ENCODE data around the gene GLRX5. TPM values are rescaled to one million over a fixed set of nuclear protein-coding genes. Genes with fewer than 3 reads are reported as not detected.

GLRX5 gene
- total and polyA plus RNA-seq, 3 experiments from 2014 or later = 52.9 to 72.9 (median 54.6) TPM

DNA sequence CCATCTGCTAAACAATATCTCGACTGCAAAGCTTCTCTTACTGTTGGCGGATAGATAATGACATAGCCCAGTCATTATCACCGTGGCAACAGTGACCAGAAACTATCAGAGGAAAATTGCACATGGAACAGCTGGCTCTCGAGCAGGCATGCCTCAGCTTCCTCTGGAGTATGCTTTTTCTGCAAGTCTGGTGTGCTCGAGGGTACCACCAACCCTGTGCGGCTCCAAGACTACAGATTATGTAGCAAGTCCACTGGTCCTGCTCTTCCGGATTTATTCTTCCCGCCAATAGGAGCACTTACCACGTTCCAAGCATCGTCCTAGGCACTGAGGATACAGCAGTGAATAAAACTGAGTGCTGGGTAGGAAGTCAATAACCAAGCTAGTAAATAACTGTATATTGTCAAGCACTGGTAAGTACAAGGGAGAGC, 1.4 kb upstream of the GLRX5 start:
- no peaks in the 10 kb centered on the region for H3K9me3 ChIP-seq (ENCODE audit: low read length)
- DNase-seq = no peak
- Mint-ChIP-seq H3K4me3 (peak overlapping the region; percentile 89 to 98 (median 92)), H3K27ac (peak overlapping the region; percentile 56 to 98 (median 96)), H3K36me3 (peaks cover 0 to 30% (median 0%) of the 10 kb centered on the region in 3 donors), H3K4me1 (peaks cover 57 to 76% (median 73%) of the 10 kb centered on the region in 3 donors), H3K9me3 (no peaks in the 10 kb centered on the region), H3K27me3 (peaks cover 0 to 4% of the 10 kb centered on the region in 2 donors)
- H3K27me3 ChIP-seq (ENCODE audit: insufficient read depth, low read length, poor library complexity, severe bottlenecking) = no peaks in the 10 kb centered on the region
- CTCF ChIA-PET = interaction anchor here (0.7 to 4.6 kb wide), 8 partner anchors 10 to 91 kb away, joined by 3 to 22 read pairs (median 4); partner anchors contain the start of gene SYNE3
- H3K4me3 ChIP-seq (ENCODE audit: low read length) = peak overlapping the region; percentile 69
- POLR2A ChIA-PET = interaction anchor here (2.3 to 2.9 kb wide), 2 partner anchors 9 to 17 kb away, joined by 13 to 16 read pairs; partner anchors contain the start of gene SYNE3
- H3K4me1 ChIP-seq (ENCODE audit: insufficient read depth, low read length) = peaks cover 38% of the 10 kb centered on the region
- peak overlapping the region; percentile 84 for H3K27ac ChIP-seq (ENCODE audit: low read depth, low read length)
- H3K36me3 ChIP-seq (ENCODE audit: insufficient read depth, low read length) = no peaks in the 10 kb centered on the region

DNA sequence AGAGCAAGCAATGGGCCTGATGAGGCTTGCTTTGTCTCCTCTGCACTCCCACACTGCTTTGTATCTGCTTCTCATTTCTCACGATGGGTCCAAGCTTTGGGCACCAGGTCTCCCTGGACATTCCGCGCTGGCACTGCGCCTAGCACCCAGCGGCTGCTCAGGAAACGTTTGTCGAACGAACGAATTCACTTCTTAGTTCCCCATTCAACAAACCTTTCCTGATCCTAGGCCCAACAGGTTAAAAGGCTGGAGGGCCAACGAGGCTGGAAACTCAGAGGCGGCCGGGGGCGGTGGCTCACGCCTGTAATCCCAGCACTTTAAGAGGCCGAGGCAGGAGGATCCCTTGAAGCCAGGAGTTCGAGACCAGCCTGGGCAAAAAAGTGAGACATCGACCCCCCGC, 1.0 kb upstream of the GLRX5 start:
- H3K4me3 Mint-ChIP-seq = peak overlapping the region; percentile 89 to 98 (median 92)
- H3K4me1 ChIP-seq (ENCODE audit: insufficient read depth, low read length) = peaks cover 38% of the 10 kb centered on the region

DNA sequence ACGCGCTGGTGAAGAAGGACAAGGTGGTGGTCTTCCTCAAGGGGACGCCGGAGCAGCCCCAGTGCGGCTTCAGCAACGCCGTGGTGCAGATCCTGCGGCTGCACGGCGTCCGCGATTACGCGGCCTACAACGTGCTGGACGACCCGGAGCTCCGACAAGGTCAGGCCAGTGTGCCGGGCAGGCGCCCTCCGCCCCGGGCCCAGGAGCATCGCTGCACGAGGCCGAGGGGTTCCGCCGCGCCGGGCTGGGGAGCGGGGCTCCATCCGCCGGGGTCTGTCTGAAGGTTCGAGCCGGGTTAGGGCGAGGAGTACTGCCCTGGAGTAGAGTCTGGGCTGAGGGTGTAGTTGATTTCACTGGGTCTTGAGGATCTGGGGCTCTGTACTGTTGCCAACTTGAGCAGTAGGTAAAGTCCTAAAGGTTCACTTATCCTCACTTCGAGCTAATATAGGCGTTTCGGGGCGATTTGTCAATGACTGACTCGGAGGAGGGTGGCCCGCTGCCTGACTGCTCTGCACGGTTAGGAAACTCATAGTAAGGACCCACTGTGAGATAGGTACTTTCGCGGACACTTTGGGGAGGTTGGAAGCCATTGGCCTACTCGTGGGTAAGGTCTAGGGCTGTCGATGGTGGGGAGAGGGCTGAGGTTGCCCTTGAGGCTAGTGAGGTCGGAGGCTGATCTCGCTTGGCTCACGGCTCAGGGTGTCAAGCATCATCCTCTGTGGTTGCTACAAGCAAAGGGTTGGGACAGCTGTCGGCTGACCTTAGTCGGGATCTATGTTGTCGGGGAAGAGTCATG, 574 bp downstream of the GLRX5 start:
- Mint-ChIP-seq H3K9me3 (no peaks in the 10 kb centered on the region), H3K4me3 (peak overlapping the region; percentile 87 to 98 (median 92)), H3K27me3 (peaks cover 0 to 4% of the 10 kb centered on the region in 2 donors), H3K36me3 (peaks cover 0 to 21% (median 0%) of the 10 kb centered on the region in 3 donors), H3K27ac (peak overlapping the region; percentile 44 to 96 (median 92)), H3K4me1 (peaks cover 62 to 87% (median 80%) of the 10 kb centered on the region in 3 donors)
- CTCF ChIA-PET = interaction anchor here (1.2 to 4.6 kb wide), 8 partner anchors 9 to 93 kb away, joined by 3 to 22 read pairs (median 6); no protein-coding TSS in a partner anchor
- Histone ChIP-seq H3K27ac (ENCODE audit: low read depth, low read length) (peak overlapping the region; percentile 84), H3K4me3 (ENCODE audit: low read length) (peak overlapping the region; percentile 67), H3K4me1 (ENCODE audit: insufficient read depth, low read length) (peaks cover 38% of the 10 kb centered on the region), H3K27me3 (ENCODE audit: insufficient read depth, low read length, poor library complexity, severe bottlenecking) (no peaks in the 10 kb centered on the region), H3K36me3 (ENCODE audit: insufficient read depth, low read length) (no peaks in the 10 kb centered on the region), H3K9me3 (ENCODE audit: low read length) (no peaks in the 10 kb centered on the region)
- peak in 1 of 5 donors; percentile 22 for DNase-seq
- POLR2A ChIA-PET = interaction anchor here (1.5 to 2.3 kb wide), 2 partner anchors 17 to 19 kb away, joined by 11 to 16 read pairs; partner anchors contain the start of gene SYNE3

More for the DNA sequence above, 1.0 kb upstream of the GLRX5 start:
- H3K27ac ChIP-seq (ENCODE audit: low read depth, low read length) = peak overlapping the region; percentile 84
- CTCF ChIA-PET = interaction anchor here (0.9 to 4.6 kb wide), 9 partner anchors 10 to 92 kb away, joined by 3 to 22 read pairs (median 4); partner anchors contain the start of gene SYNE3
- H3K9me3 ChIP-seq (ENCODE audit: low read length) = no peaks in the 10 kb centered on the region
- Mint-ChIP-seq H3K36me3 (peaks cover 0 to 30% (median 0%) of the 10 kb centered on the region in 3 donors), H3K27ac (peak overlapping the region; percentile 84 to 98 (median 96)), H3K9me3 (no peaks in the 10 kb centered on the region), H3K4me1 (peaks cover 59 to 80% (median 77%) of the 10 kb centered on the region in 3 donors), H3K27me3 (peaks cover 0 to 4% of the 10 kb centered on the region in 2 donors)
- DNase-seq = no peak
- no peaks in the 10 kb centered on the region for H3K36me3 ChIP-seq (ENCODE audit: insufficient read depth, low read length)
- peak overlapping the region; percentile 69 for H3K4me3 ChIP-seq (ENCODE audit: low read length)
- no peaks in the 10 kb centered on the region for H3K27me3 ChIP-seq (ENCODE audit: insufficient read depth, low read length, poor library complexity, severe bottlenecking)
- POLR2A ChIA-PET = interaction anchor here (0.6 to 2.9 kb wide), 6 partner anchors 10 to 874 kb away, joined by 3 to 16 read pairs (median 10); partner anchors contain the start of gene SYNE3

DNA sequence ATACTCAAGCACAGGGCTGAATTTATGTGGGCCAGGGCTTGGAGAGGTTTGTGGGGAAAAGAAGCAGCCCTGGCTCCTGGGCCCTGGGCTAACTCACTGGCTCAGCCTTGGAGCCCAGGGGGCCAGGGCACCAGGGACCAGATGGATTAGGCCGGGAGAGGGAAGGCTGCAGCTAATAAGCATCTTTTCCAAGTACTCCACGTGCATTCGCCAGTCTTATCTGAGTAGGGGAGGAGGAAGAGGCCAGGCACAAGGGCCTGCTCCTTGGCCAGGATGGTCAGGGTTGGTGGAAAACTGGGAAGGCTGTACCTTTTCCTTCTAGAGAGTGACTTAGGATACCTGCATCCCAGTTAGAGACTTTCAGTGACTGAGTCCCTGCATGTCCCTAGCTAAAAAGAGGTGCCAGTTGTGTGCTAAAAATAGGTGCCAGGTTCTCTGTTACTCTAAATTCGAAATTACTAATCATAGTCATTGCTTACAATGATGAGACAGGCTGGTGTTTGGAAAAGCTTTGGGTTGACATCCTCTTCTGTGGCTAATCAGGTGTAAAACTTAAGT, 1.3 kb downstream of the GLRX5 start:
- Mint-ChIP-seq H3K9me3 (no peaks in the 10 kb centered on the region), H3K4me3 (peak overlapping the region; percentile 87 to 98 (median 92)), H3K4me1 (peaks cover 66 to 86% (median 80%) of the 10 kb centered on the region in 3 donors), H3K27ac (peak overlapping the region in 7 of 8 donors; percentile 44 to 96 (median 93)), H3K36me3 (peaks cover 0 to 16% (median 0%) of the 10 kb centered on the region in 3 donors), H3K27me3 (peaks cover 0 to 4% of the 10 kb centered on the region in 2 donors)
- DNase-seq = no peak
- H3K36me3 ChIP-seq (ENCODE audit: insufficient read depth, low read length) = no peaks in the 10 kb centered on the region
- POLR2A ChIA-PET = interaction anchor here (1.0 kb wide), 1 partner anchor 13 kb away, joined by 3 read pairs; no protein-coding TSS in a partner anchor
- CTCF ChIA-PET = interaction anchor here (1.2 to 4.6 kb wide), 4 partner anchors 9 to 94 kb away, joined by 3 to 22 read pairs (median 9); no protein-coding TSS in a partner anchor
- H3K27me3 ChIP-seq (ENCODE audit: insufficient read depth, low read length, poor library complexity, severe bottlenecking) = no peaks in the 10 kb centered on the region
- H3K9me3 ChIP-seq (ENCODE audit: low read length) = no peaks in the 10 kb centered on the region
- peaks cover 38% of the 10 kb centered on the region for H3K4me1 ChIP-seq (ENCODE audit: insufficient read depth, low read length)
- peak overlapping the region; percentile 67 for H3K4me3 ChIP-seq (ENCODE audit: low read length)
- peak overlapping the region; percentile 84 for H3K27ac ChIP-seq (ENCODE audit: low read depth, low read length)

DNA sequence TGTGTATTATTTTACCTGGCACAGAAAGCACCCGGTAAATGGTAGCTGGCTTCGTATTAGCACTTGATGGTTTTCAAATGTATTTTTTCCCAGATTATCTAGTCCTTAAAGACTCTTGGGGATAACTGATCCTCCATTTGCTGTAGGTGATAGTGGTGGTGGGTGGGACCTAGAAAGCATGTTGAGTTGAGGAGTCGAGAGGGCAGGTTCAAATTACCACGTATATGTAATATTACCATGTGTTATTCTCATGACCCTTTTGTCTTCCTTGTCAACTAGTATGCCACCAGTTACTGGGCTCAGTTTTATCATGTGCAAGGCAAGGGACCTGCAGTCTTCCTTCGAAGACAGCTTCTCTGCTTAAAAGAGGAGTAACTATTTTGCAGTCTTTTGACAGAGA, 1.8 kb downstream of the GLRX5 start:
- Histone ChIP-seq H3K4me1 (ENCODE audit: insufficient read depth, low read length) (peaks cover 38% of the 10 kb centered on the region), H3K4me3 (ENCODE audit: low read length) (no peak overlapping the region), H3K36me3 (ENCODE audit: insufficient read depth, low read length) (no peaks in the 10 kb centered on the region), H3K27me3 (ENCODE audit: insufficient read depth, low read length, poor library complexity, severe bottlenecking) (no peaks in the 10 kb centered on the region), H3K27ac (ENCODE audit: low read depth, low read length) (no peak overlapping the region), H3K9me3 (ENCODE audit: low read length) (no peaks in the 10 kb centered on the region)
- H3K36me3 Mint-ChIP-seq = peaks cover 0 to 16% (median 0%) of the 10 kb centered on the region in 3 donors
- CTCF ChIA-PET = interaction anchor here (1.0 to 3.0 kb wide), 4 partner anchors 10 to 94 kb away, joined by 3 to 12 read pairs (median 4); partner anchors contain the start of gene SYNE3
- DNase-seq = no peak
- H3K27me3 Mint-ChIP-seq = peaks cover 0 to 4% of the 10 kb centered on the region in 2 donors
- POLR2A ChIA-PET = interaction anchor here (1.0 kb wide), 1 partner anchor 13 kb away, joined by 3 read pairs; no protein-coding TSS in a partner anchor
- peaks cover 61 to 83% (median 74%) of the 10 kb centered on the region in 3 donors for H3K4me1 Mint-ChIP-seq
- H3K4me3 Mint-ChIP-seq = peak overlapping the region in 6 of 7 donors; percentile 34 to 98 (median 90)
- H3K9me3 Mint-ChIP-seq = no peaks in the 10 kb centered on the region
- peak overlapping the region in 1 of 8 donors; percentile 25 for H3K27ac Mint-ChIP-seq

DNA sequence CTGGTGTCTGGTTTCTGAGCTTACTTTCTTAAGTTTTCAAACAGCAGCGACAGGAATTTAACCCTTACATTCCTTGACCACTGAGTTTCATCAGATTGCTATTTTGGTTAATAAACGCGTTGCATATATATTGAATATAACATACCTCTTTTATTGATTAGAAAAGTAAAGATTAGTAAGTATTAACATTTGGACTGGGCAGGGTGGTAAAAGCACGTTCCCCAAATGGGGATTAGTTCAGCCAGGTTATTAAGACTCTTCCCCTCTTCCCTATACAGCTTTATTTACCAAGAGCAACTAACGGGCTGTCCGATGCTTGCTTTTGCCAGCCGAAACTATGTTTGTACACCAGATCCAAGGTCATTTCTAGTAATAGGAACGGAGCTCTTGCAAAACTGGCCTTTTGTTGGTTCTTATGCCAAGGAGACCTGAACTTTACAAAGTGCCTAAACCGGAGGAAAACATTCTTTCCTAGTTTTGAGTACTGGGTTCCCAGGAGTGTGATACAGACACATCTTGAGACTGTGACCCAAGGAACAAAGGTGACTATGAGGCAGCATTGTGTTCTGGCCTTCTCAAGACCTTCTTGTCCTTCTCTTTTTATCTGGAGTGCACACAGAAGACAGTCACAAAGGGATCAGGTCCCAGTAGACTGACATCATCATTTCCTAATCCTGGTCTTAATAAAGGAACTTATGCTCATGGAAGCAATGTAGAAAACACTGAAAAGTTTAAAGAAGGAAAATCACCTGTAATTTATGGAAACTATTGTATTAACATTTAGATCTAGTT, 2.6 kb downstream of the GLRX5 start:
- H3K4me1 ChIP-seq (ENCODE audit: insufficient read depth, low read length) = peaks cover 35% of the 10 kb centered on the region
- H3K27ac ChIP-seq (ENCODE audit: low read depth, low read length) = no peak overlapping the region
- Mint-ChIP-seq H3K4me1 (peaks cover 57 to 79% (median 66%) of the 10 kb centered on the region in 3 donors), H3K27ac (no peak overlapping the region), H3K4me3 (peak overlapping the region in 2 of 7 donors; percentile 16 to 87), H3K36me3 (peaks cover 0 to 11% (median 0%) of the 10 kb centered on the region in 3 donors), H3K9me3 (no peaks in the 10 kb centered on the region), H3K27me3 (peaks cover 0 to 4% of the 10 kb centered on the region in 2 donors)
- H3K4me3 ChIP-seq (ENCODE audit: low read length) = no peak overlapping the region
- DNase-seq = no peak
- no peaks in the 10 kb centered on the region for H3K9me3 ChIP-seq (ENCODE audit: low read length)
- H3K36me3 ChIP-seq (ENCODE audit: insufficient read depth, low read length) = no peaks in the 10 kb centered on the region
- ChIA-PET CTCF (interaction anchor here (1.0 to 3.0 kb wide), 5 partner anchors 11 to 95 kb away, joined by 3 to 12 read pairs (median 3); partner anchors contain the start of gene SYNE3), POLR2A (interaction anchor here (1.0 kb wide), 1 partner anchor 14 kb away, joined by 3 read pairs; no protein-coding TSS in a partner anchor)
- H3K27me3 ChIP-seq (ENCODE audit: insufficient read depth, low read length, poor library complexity, severe bottlenecking) = no peaks in the 10 kb centered on the region

Measured in CD8-positive, alpha-beta memory T cell (primary cell).